K562 (cell line): ENCODE results near the gene TMEM214. TPM values are rescaled to one million over a fixed set of nuclear protein-coding genes. Genes with fewer than 3 reads are reported as not detected.

Source experiments
- CREB1 ChIP-seq, 2 experiments: sonication (generic) in 1 of 2; formaldehyde crosslinking in 1 of 2; IDR thresholded peaks; 2 replicates each; pipeline versions ENCODE4 v1.6.1 to v1.8.0; 2012 to 2022; ENCODE audit warnings: inconsistent platforms in 1 of 2, mild to moderate bottlenecking in 1 of 2, missing genetic modification reagents in 1 of 2, moderate library complexity in 1 of 2
- CTBP1 ChIP-seq: fragments of 450-650 bp; IDR thresholded peaks from 2 replicates; pipeline ENCODE4 v1.6.1; 2016; ENCODE audit warnings: borderline replicate concordance
- HMG20B ChIP-seq: fragments of 250-450 bp; sonication (Bioruptor Pico); IDR thresholded peaks from 2 replicates; pipeline ENCODE4 v1.5.0; 2021; ENCODE audit warnings: mild to moderate bottlenecking
- JUN ChIP-seq, 2 experiments: sonication (generic) in 1 of 2; formaldehyde crosslinking in 1 of 2; IDR thresholded peaks; 2 replicates each; pipeline versions ENCODE4 v1.6.1 to v1.8.0; 2012 to 2022; ENCODE audit warnings: borderline replicate concordance in 2 of 2, mild to moderate bottlenecking in 2 of 2, improper control_type of control experiment in 1 of 2, low read depth in 1 of 2, low read length in 1 of 2, missing genetic modification reagents in 1 of 2
- SAP30 ChIP-seq: fragments of 200-600 bp; sonication (generic); IDR thresholded peaks from 2 replicates; pipeline ENCODE4 v1.6.1; 2012; ENCODE audit warnings: borderline replicate concordance, low read depth, mild to moderate bottlenecking, moderate library complexity, low read length, control low read depth, inconsistent platforms; ENCODE audit not compliant: insufficient read depth, poor library complexity, severe bottlenecking
- ZKSCAN1 ChIP-seq: fragments of 150-350 bp; IDR thresholded peaks from 2 replicates; pipeline ENCODE4 v1.6.1; 2016; ENCODE audit warnings: low read depth, low read length
- polyA plus RNA-seq, 8 experiments: library from polyadenylated mRNA; depleted of rRNA in 4 of 8; stranded (reverse) in 5 of 8; unstranded in 3 of 8; fragments of >200 nt; fragmentation: Nextera tagmentation in 2 of 8; fragmentation: Illumina TruSeq in 1 of 8; extraction: Ambion mirVana in 2 of 8; extraction: Trizol in 1 of 8; gene quantifications; 2 replicates each; pipeline versions ENCODE4 v1.2.1 to v1.2.3, GENCODE V29; 2011 to 2014; ENCODE audit warnings: inconsistent platforms in 1 of 8, missing spikeins in 1 of 8
- total RNA-seq, 7 experiments: library from RNA; depleted of rRNA in 6 of 7; stranded (reverse); fragments of >200 nt in 6 of 7; fragmentation: Illumina TruSeq in 2 of 7; extraction: Trizol in 2 of 7; gene quantifications; 2 replicates each; pipeline versions ENCODE4 v1.2.1 to v1.2.3, GENCODE V29; 2011 to 2021; ENCODE audit warnings: low replicate concordance in 1 of 7
- TF ChIP-seq, protein P1 (sequence below): fragments of 150-350 bp; conservative IDR thresholded peaks from 2 replicates; pipeline ENCODE4 v1.6.1; 2014; ENCODE audit warnings: low read length
- TF ChIP-seq, protein P2 (sequence below): fragments of 200-800 bp; sonication (Bioruptor generic); IDR thresholded peaks from 2 replicates; pipeline ENCODE4 v1.6.1; 2017; ENCODE audit warnings: missing genetic modification characterization, missing compliant biosample characterization
- TF ChIP-seq, protein P3 (sequence below): sonication (generic); formaldehyde crosslinking; IDR thresholded peaks from 2 replicates; pipeline ENCODE4 v1.8.1; 2022; ENCODE audit warnings: missing genetic modification reagents

Gene TMEM214
- total and polyA plus RNA-seq, 9 of the 15 experiments (the other 6 are each of a cell fraction or from before 2014, with no cell fraction given) = 11.4 to 81.4 (median 44.1) TPM

DNA sequence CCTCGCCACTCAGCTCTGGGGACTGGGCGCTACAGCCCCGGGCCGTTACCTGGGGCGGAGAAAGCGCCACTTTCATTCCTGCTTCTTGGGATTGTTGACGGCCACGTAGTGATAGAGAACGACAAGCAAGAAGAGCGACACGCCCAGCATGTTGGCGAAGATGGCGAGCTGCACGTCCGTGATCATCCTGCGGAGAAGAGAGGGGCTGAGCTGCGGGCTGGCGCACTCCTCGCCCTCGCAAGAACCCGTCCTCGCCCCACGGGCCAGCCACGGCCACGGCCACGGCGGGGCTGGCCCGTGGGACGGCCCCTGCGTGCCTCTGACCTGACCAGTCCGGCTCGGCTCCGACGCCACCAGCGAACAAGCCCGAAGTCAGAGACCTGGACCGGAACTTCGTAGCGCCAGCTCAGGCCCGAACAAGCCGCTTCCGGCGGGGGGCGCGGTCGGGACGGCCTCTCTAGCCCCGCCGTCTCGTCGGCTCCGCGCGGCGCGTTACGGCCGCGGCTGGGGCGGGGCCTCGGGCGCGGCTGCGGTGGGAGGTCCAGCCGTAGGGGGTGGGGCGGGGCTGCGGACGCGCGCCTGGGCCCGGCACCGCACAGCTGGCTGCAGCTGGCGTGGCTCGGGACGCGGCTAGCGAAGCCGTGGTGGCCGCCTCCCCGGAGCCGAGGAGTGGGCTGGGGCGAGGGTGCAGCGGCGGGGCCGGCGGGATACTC, 38.7 kb downstream of the TMEM214 start, which contains the start of gene OST4 (continued):
- TF ChIP-seq SAP30 (peak; percentile 75), CTBP1 (peak; percentile 93), ZKSCAN1 (no peak), HMG20B (CRISPR knock-in tag) (no peak), CREB1 (IDR thresholded peaks at IDR 0.05) (peak; percentile 77), CREB1 (CRISPR knock-in tag; IDR thresholded peaks at IDR 0.05) (peak; percentile 71), JUN (IDR thresholded peaks at IDR 0.05; ENCODE audit: borderline replicate concordance, low read depth, low read length) (peak; percentile 28; the same call in 1 of the 2 replicates), JUN (CRISPR knock-in tag; IDR thresholded peaks at IDR 0.05; ENCODE audit: borderline replicate concordance) (no peak)
- TF ChIP-seq, protein P1, sequence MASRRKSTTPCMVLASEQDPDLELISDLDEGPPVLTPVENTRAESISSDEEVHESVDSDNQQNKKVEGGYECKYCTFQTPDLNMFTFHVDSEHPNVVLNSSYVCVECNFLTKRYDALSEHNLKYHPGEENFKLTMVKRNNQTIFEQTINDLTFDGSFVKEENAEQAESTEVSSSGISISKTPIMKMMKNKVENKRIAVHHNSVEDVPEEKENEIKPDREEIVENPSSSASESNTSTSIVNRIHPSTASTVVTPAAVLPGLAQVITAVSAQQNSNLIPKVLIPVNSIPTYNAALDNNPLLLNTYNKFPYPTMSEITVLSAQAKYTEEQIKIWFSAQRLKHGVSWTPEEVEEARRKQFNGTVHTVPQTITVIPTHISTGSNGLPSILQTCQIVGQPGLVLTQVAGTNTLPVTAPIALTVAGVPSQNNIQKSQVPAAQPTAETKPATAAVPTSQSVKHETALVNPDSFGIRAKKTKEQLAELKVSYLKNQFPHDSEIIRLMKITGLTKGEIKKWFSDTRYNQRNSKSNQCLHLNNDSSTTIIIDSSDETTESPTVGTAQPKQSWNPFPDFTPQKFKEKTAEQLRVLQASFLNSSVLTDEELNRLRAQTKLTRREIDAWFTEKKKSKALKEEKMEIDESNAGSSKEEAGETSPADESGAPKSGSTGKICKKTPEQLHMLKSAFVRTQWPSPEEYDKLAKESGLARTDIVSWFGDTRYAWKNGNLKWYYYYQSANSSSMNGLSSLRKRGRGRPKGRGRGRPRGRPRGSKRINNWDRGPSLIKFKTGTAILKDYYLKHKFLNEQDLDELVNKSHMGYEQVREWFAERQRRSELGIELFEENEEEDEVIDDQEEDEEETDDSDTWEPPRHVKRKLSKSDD = 0 out of 2 replicates have a peak, but pooled peaks have one; percentile 21
- TF ChIP-seq, protein P2, sequence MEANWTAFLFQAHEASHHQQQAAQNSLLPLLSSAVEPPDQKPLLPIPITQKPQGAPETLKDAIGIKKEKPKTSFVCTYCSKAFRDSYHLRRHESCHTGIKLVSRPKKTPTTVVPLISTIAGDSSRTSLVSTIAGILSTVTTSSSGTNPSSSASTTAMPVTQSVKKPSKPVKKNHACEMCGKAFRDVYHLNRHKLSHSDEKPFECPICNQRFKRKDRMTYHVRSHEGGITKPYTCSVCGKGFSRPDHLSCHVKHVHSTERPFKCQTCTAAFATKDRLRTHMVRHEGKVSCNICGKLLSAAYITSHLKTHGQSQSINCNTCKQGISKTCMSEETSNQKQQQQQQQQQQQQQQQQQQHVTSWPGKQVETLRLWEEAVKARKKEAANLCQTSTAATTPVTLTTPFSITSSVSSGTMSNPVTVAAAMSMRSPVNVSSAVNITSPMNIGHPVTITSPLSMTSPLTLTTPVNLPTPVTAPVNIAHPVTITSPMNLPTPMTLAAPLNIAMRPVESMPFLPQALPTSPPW (CRISPR knock-in tag) = peak; percentile 82
- TF ChIP-seq, protein P3, sequence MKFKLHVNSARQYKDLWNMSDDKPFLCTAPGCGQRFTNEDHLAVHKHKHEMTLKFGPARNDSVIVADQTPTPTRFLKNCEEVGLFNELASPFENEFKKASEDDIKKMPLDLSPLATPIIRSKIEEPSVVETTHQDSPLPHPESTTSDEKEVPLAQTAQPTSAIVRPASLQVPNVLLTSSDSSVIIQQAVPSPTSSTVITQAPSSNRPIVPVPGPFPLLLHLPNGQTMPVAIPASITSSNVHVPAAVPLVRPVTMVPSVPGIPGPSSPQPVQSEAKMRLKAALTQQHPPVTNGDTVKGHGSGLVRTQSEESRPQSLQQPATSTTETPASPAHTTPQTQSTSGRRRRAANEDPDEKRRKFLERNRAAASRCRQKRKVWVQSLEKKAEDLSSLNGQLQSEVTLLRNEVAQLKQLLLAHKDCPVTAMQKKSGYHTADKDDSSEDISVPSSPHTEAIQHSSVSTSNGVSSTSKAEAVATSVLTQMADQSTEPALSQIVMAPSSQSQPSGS (CRISPR knock-in tag) = no peak
